ENCODE data around the gene MOV10L1.

GRCh38 chr22:50084614-50085021, 5.2 kb upstream of the MOV10L1 start:
- TF ChIP-seq EZH2phosphoT487 (IDR thresholded peaks at IDR 0.05; ENCODE audit: borderline replicate concordance, low read length) (no peak), CTCF (conservative IDR thresholded peaks at IDR 0.05; ENCODE audit: low read depth, low read length) (no peak), EZH2 (IDR thresholded peaks at IDR 0.05; ENCODE audit: low read length, unreplicated experiment) (no peak)
